Stimulated activated CD4-positive, alpha-beta T cell treated with anti-CD3 and anti-CD28 coated beads, Interleukin-2, amount 100 ng/mL, for 4 hours (primary cell): Measurements from ENCODE around the gene USP30.

Source experiments
- DNase-seq: peaks from one replicate; pipeline ENCODE4 v3.0.0-alpha.2; 2020; ENCODE audit warnings: low read depth

The USP30 gene

GRCh38 chr12:109127533-109128242 is 75.3 kb downstream of the USP30 start:
- no peak for DNase-seq

GRCh38 chr12:109130297-109131153 is 78.1 kb downstream of the USP30 start:
- DNase-seq, result no peak

GRCh38 chr12:109131154-109132050 is 79.0 kb downstream of the USP30 start:
- no peak for DNase-seq

GRCh38 chr12:109134186-109134917 is 82.0 kb downstream of the USP30 start:
- DNase-seq, result no peak

- DNase-seq, result no peak
Measured at GRCh38 chr12:109137055-109137454, 84.7 kb downstream of the USP30 start.
